DOHH2 (cell line): ENCODE data around the gene LRRC1.

ENCODE experiments used
- H3F3A ChIP-seq: fragments of 200-600 bp; sonication (generic), shearing (Covaris generic); 2 replicates; pipeline ENCODE4 v1.6.0; 2016; ENCODE audit warnings: antibody characterized with exemption, mild to moderate bottlenecking; ENCODE audit not compliant: control insufficient read depth, insufficient read depth
- H3K27ac ChIP-seq: fragments of 200-600 bp; sonication (generic); 2 replicates; pipeline ENCODE4 v1.5.1; 2014; ENCODE audit warnings: low read depth, mild to moderate bottlenecking, low read length, moderate library complexity
- H3K27me3 ChIP-seq: fragments of 200-600 bp; sonication (generic); 2 replicates; pipeline ENCODE4 v1.6.1; 2014; ENCODE audit warnings: mild to moderate bottlenecking, low read length, mixed read lengths; ENCODE audit not compliant: control insufficient read depth
- H3K36me3 ChIP-seq: fragments of 200-600 bp; sonication (generic); 2 replicates; pipeline ENCODE4 v1.6.1; 2014; ENCODE audit warnings: mild to moderate bottlenecking, low read length, moderate library complexity, mixed read lengths; ENCODE audit not compliant: control insufficient read depth
- H3K4me1 ChIP-seq: fragments of 200-600 bp; sonication (generic); 2 replicates; pipeline ENCODE4 v1.6.1; 2014; ENCODE audit warnings: mild to moderate bottlenecking, low read length, mixed read lengths; ENCODE audit not compliant: control insufficient read depth
- H3K4me2 ChIP-seq: fragments of 200-600 bp; sonication (generic); 2 replicates; pipeline ENCODE4 v1.6.0; 2014; ENCODE audit warnings: mild to moderate bottlenecking, low read length, moderate library complexity
- H3K4me3 ChIP-seq: fragments of 200-600 bp; sonication (generic); 2 replicates; pipeline ENCODE4 v1.5.1; 2014; ENCODE audit warnings: mild to moderate bottlenecking, low read length, mixed read lengths
- H3K79me2 ChIP-seq: fragments of 200-600 bp; sonication (generic); 2 replicates; pipeline ENCODE4 v1.6.1; 2014; ENCODE audit warnings: mild to moderate bottlenecking, low read length, mixed read lengths; ENCODE audit not compliant: control insufficient read depth
- H3K9me2 ChIP-seq: fragments of 200-600 bp; sonication (generic); replicated peaks from 2 replicates; pipeline ENCODE4 v1.6.1; 2014; ENCODE audit warnings: mild to moderate bottlenecking, low read length, mixed read lengths; ENCODE audit not compliant: control insufficient read depth
- H3K9me3 ChIP-seq: fragments of 200-600 bp; sonication (generic); 2 replicates; pipeline ENCODE4 v1.6.1; 2014; ENCODE audit warnings: antibody characterized with exemption, low read length, mixed read lengths; ENCODE audit not compliant: control insufficient read depth, insufficient read depth
- H4K20me1 ChIP-seq: fragments of 200-600 bp; sonication (generic); 2 replicates; pipeline ENCODE4 v1.6.0; 2014; ENCODE audit warnings: low read depth, mild to moderate bottlenecking, antibody characterized with exemption, low read length, moderate library complexity; ENCODE audit not compliant: control insufficient read depth, insufficient read depth
- EZH2phosphoT487 ChIP-seq: fragments of 200-600 bp; sonication (generic); IDR thresholded peaks from 2 replicates; pipeline ENCODE4 v1.6.1; 2017; ENCODE audit warnings: borderline replicate concordance, mild to moderate bottlenecking, antibody characterized with exemption, low read length, moderate library complexity, mixed read lengths
- TF ChIP-seq, protein P1 (sequence below): fragments of 200-600 bp; sonication (generic); IDR thresholded peaks from one replicate; pipeline ENCODE4 v1.5.1; 2014; ENCODE audit warnings: antibody characterized with exemption, mild to moderate bottlenecking, low read depth, low read length; ENCODE audit not compliant: poor library complexity, severe bottlenecking

LRRC1 gene

GRCh38 chr6:53852805-53853204 is 58.0 kb downstream of the LRRC1 start:
- Histone ChIP-seq H4K20me1 (no peaks in the 10 kb centered on the region), H3K4me1 (no peaks in the 10 kb centered on the region), H3K9me2 (no peaks in the 10 kb centered on the region), H3K79me2 (no peaks in the 10 kb centered on the region), H3K36me3 (no peaks in the 10 kb centered on the region), H3F3A (no peaks in the 10 kb centered on the region), H3K4me2 (no peak overlapping the region), H3K9me3 (no peaks in the 10 kb centered on the region), H3K27me3 (no peaks in the 10 kb centered on the region), H3K4me3 (no peak overlapping the region), H3K27ac (no peak overlapping the region)
- TF ChIP-seq, protein P1, sequence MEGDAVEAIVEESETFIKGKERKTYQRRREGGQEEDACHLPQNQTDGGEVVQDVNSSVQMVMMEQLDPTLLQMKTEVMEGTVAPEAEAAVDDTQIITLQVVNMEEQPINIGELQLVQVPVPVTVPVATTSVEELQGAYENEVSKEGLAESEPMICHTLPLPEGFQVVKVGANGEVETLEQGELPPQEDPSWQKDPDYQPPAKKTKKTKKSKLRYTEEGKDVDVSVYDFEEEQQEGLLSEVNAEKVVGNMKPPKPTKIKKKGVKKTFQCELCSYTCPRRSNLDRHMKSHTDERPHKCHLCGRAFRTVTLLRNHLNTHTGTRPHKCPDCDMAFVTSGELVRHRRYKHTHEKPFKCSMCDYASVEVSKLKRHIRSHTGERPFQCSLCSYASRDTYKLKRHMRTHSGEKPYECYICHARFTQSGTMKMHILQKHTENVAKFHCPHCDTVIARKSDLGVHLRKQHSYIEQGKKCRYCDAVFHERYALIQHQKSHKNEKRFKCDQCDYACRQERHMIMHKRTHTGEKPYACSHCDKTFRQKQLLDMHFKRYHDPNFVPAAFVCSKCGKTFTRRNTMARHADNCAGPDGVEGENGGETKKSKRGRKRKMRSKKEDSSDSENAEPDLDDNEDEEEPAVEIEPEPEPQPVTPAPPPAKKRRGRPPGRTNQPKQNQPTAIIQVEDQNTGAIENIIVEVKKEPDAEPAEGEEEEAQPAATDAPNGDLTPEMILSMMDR, result no peak
- no peak for TF ChIP-seq EZH2phosphoT487

GRCh38 chr6:53854843-53855567 is 60.2 kb downstream of the LRRC1 start:
- Histone ChIP-seq H3K36me3 (no peaks in the 10 kb centered on the region), H3K9me3 (no peaks in the 10 kb centered on the region), H3K4me2 (no peak overlapping the region), H3K4me1 (no peaks in the 10 kb centered on the region), H3F3A (no peaks in the 10 kb centered on the region), H3K27ac (no peak overlapping the region), H3K79me2 (no peaks in the 10 kb centered on the region), H3K27me3 (no peaks in the 10 kb centered on the region), H3K9me2 (no peaks in the 10 kb centered on the region), H4K20me1 (no peaks in the 10 kb centered on the region), H3K4me3 (no peak overlapping the region)
- no peak for TF ChIP-seq EZH2phosphoT487
- TF ChIP-seq, protein P1, result no peak

- Histone ChIP-seq H3K4me3 (no peak overlapping the region), H3K79me2 (no peaks in the 10 kb centered on the region), H3K4me1 (no peaks in the 10 kb centered on the region), H3K27ac (no peak overlapping the region), H3K9me3 (no peaks in the 10 kb centered on the region), H4K20me1 (no peaks in the 10 kb centered on the region), H3K36me3 (no peaks in the 10 kb centered on the region), H3K4me2 (no peak overlapping the region), H3F3A (no peaks in the 10 kb centered on the region), H3K9me2 (no peaks in the 10 kb centered on the region), H3K27me3 (no peaks in the 10 kb centered on the region)
- no peak for TF ChIP-seq EZH2phosphoT487
- TF ChIP-seq, protein P1, result no peak
Observed at GRCh38 chr6:53855940-53856339, 61.1 kb downstream of the LRRC1 start.
